SH-SY5Y (cell line): ENCODE results near the gene LRRC4C.

Experiments used
- GATA2 ChIP-seq: IDR thresholded peaks from 2 replicates; pipeline ENCODE4 v1.6.1; 2011; ENCODE audit warnings: mild to moderate bottlenecking, low read depth, low read length
- GATA3 ChIP-seq: IDR thresholded peaks from 2 replicates; pipeline ENCODE4 v1.6.1; 2011; ENCODE audit warnings: low read depth, mild to moderate bottlenecking, low read length, moderate library complexity

DNA sequence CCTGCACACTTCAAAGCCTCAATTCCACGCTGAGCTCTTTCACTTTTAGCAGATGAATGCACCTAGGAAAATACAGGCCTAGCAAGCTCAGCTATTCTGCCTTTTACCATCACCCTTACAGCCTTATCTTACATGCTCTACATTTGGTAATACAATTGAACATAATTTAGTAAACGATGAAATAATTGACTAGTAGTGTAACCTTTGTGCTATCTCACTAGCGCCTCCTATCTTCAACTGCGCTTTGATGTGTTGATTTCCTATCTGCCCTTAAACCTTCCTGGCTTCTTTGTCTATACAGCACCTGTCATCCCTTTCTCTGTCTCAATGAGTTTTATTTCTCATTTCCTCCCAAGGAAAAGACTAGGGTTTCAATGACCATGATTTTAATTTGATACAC lies 149.7 kb downstream of the LRRC4C start:
- TF ChIP-seq GATA2: no peak
- no peak for TF ChIP-seq GATA3
